OCI-LY1 (cell line): ENCODE results near the gene CLSTN2.

ENCODE experiments used
- CTCF ChIP-seq: fragments of 200-600 bp; sonication (generic), shearing (Covaris generic); IDR thresholded peaks from 2 replicates; pipeline ENCODE4 v1.5.1; 2017; ENCODE audit warnings: mild to moderate bottlenecking, antibody characterized with exemption, low read length, moderate library complexity, mixed read lengths
- EZH2 ChIP-seq: fragments of 200-600 bp; sonication (generic), shearing (Covaris generic); IDR thresholded peaks from 2 replicates; pipeline ENCODE4 v1.8.0; 2017; ENCODE audit warnings: borderline replicate concordance, mixed run types, mild to moderate bottlenecking, antibody characterized with exemption, low read length, moderate library complexity, mixed read lengths

DNA sequence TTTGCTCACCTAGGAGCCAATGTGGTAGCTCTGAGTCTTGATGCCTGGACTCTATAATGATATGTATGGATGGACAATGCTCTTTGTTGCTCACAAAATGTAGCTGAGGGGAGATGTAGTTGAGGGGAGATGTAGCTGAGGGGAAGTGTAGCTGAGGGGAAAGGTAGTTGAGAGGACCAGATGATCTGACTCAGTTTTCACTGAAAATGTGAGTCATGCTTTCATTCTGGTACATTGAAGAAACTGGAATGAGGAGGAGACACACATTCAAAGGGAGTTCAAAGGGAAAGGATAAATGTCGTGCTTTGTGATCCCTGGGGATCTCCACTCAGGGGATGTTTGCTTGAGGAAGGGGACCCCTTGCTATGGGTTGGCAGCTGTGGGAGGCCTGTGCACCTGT is 440.0 kb downstream of the CLSTN2 start:
- TF ChIP-seq CTCF (no peak), EZH2 (no peak)
